NCI-H1105 treated with DMSO at 0.1 percent for 48 hours (cell line): ENCODE measurements around the gene CELF1.
A peak's percentile ranks its signal among the peaks of the same experiment; 100 is the strongest.

Source experiments
- DNase-seq: peaks from one replicate; lab custom pipeline; 2025; lab: John Stamatoyannopoulos, UW

The CELF1 gene

GRCh38 chr11:47417712-47418111 is 135.2 kb downstream of the CELF1 start:
- DNase-seq, result no peak

DNA sequence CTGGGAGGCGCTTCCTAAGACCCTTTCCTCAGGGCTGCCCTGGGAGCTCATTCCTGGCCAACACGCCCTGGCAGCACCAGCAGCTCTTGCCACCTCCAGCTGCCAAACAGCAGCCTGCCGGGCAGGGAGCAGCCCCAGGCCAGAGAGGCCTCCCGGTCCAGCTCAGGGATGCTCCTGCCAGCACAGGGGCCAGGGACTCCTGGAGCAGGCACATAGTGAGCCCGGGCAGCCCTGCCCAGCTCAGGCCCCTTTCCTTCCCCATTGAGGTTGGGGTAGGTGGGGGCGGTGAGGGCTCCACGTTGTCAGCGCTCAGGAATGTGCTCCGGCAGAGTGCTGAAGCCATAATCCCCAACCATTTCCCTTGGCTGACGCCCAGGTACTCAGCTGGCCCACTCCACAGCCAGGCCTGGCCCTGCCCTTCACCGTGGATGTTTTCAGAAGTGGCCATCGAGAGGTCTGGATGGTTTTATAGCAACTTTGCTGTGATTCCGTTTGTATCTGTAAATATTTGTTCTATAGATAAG is 136.9 kb downstream of the CELF1 start:
- DNase-seq, result peak; percentile 52
